Large intestine (tissue), 3 donors: ENCODE data around the gene MFAP3L. TPM values are rescaled to one million over a fixed set of nuclear protein-coding genes. Genes with fewer than 3 reads are reported as not detected.
A peak's percentile ranks its signal among the peaks of the same experiment; 100 is the strongest.

Experiments used
- DNase-seq, 2 donors: peaks; one replicate each; pipeline versions ENCODE4 v3.0.0 to v3.0.0-alpha.2; 2013
- H3K27ac ChIP-seq: one replicate; pipeline ENCODE4 v1.5.1; 2013; ENCODE audit warnings: low read length
- H3K27me3 ChIP-seq: 2 replicates; pipeline ENCODE4 v1.6.1; 2013; ENCODE audit warnings: low read length; ENCODE audit not compliant: control insufficient read depth, insufficient read depth
- H3K36me3 ChIP-seq: 2 replicates; pipeline ENCODE4 v1.6.1; 2013; ENCODE audit warnings: low read length; ENCODE audit not compliant: control insufficient read depth, insufficient read depth
- H3K4me1 ChIP-seq: one replicate; pipeline ENCODE4 v1.6.1; 2013; ENCODE audit warnings: low read length; ENCODE audit not compliant: control insufficient read depth, insufficient read depth
- H3K4me3 ChIP-seq: one replicate; pipeline ENCODE4 v1.5.1; 2013; ENCODE audit warnings: low read length
- H3K9me3 ChIP-seq: one replicate; pipeline ENCODE4 v1.6.1; 2013; ENCODE audit warnings: mild to moderate bottlenecking, low read depth, low read length, moderate library complexity; ENCODE audit not compliant: control insufficient read depth
- WGBS: methylation state at CpG from one replicate; pipeline ENCODE4 v1.1.5; 2013; ENCODE audit warnings: low lambda C conversion rate; ENCODE audit not compliant: insufficient coverage; 5-methylcytosine and 5-hydroxymethylcytosine counted together
- polyA plus RNA-seq: library from polyadenylated mRNA; unstranded; fragments of 120-200 nt; gene quantifications from one replicate; pipeline ENCODE4 v1.2.1, GENCODE V29; 2013

Gene MFAP3L
- polyA plus RNA-seq, 1 donor, result 8.3 TPM

DNA sequence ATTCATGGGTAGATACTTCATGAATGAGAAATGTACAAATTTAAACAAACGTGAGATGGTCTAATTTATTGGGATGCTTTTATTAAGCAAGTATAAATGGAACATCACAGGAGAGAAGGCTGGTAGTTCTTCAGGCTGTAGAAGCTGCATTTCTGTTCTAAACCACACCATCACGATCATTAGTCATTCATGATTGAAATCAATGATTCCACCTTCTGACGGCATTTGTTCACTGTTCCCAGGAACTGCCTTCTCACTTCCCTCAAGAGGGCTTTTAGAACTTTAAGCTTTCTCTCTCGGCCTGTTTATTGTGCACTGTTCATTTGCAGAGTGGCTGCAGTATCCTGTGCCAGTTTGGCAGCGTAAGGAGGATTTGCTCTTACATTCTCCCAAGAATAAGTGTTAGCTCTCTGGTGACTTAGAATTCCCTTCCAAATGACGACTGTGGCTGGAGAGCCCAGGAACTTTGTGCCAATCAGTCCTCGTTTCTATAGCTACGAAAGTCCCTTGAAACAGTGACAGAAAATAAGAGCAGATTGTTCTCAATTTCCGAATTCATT lies 54.7 kb downstream of the MFAP3L start:
- H3K4me1 ChIP-seq, result peaks cover 16% of the 10 kb centered on the region
- no peak overlapping the region for H3K4me3 ChIP-seq
- no peaks in the 10 kb centered on the region for H3K27me3 ChIP-seq
- H3K36me3 ChIP-seq, result no peaks in the 10 kb centered on the region
- WGBS, result 100% methylated on average over 1 of the region's 9 CpGs
- H3K27ac ChIP-seq, result no peak overlapping the region
- DNase-seq, result no peak
- no peaks in the 10 kb centered on the region for H3K9me3 ChIP-seq

- peak overlapping the region; percentile 65 for H3K27ac ChIP-seq
- H3K4me1 ChIP-seq, result peaks cover 6% of the 10 kb centered on the region
- WGBS, result no CpG with 5 or more reads among the region's 2 CpGs
- no peaks in the 10 kb centered on the region for H3K36me3 ChIP-seq
- no peaks in the 10 kb centered on the region for H3K27me3 ChIP-seq
- DNase-seq, result peak; percentile 52 to 72
- no peak overlapping the region for H3K4me3 ChIP-seq
- H3K9me3 ChIP-seq, result no peaks in the 10 kb centered on the region
These were observed 57.2 kb downstream of the MFAP3L start for GRCh38 chr4:169968999-169969398.

GRCh38 chr4:169963998-169964397 lies 62.2 kb downstream of the MFAP3L start:
- no peaks in the 10 kb centered on the region for H3K27me3 ChIP-seq
- WGBS, result no CpG with 5 or more reads among the region's 1 CpG
- no peaks in the 10 kb centered on the region for H3K9me3 ChIP-seq
- no peak overlapping the region for H3K4me3 ChIP-seq
- no peaks in the 10 kb centered on the region for H3K4me1 ChIP-seq
- no peak for DNase-seq
- H3K27ac ChIP-seq, result no peak overlapping the region
- H3K36me3 ChIP-seq, result no peaks in the 10 kb centered on the region

- H3K27me3 ChIP-seq, result no peaks in the 10 kb centered on the region
- no CpG with 5 or more reads among the region's 3 CpGs for WGBS
- no peak overlapping the region for H3K27ac ChIP-seq
- H3K9me3 ChIP-seq, result no peaks in the 10 kb centered on the region
- no peak for DNase-seq
- no peaks in the 10 kb centered on the region for H3K36me3 ChIP-seq
- H3K4me3 ChIP-seq, result no peak overlapping the region
- no peaks in the 10 kb centered on the region for H3K4me1 ChIP-seq
These were observed 66.9 kb downstream of the MFAP3L start for GRCh38 chr4:169959254-169959653.

- no peak overlapping the region for H3K4me3 ChIP-seq
- H3K9me3 ChIP-seq, result no peaks in the 10 kb centered on the region
- 100% methylated on average over 1 of the region's 7 CpGs for WGBS
- H3K4me1 ChIP-seq, result no peaks in the 10 kb centered on the region
- H3K36me3 ChIP-seq, result no peaks in the 10 kb centered on the region
- H3K27ac ChIP-seq, result no peak overlapping the region
- no peaks in the 10 kb centered on the region for H3K27me3 ChIP-seq
- no peak for DNase-seq
These were observed 67.6 kb downstream of the MFAP3L start for GRCh38 chr4:169958629-169959028.

- Histone ChIP-seq H3K27me3 (no peaks in the 10 kb centered on the region), H3K4me1 (no peaks in the 10 kb centered on the region), H3K36me3 (no peaks in the 10 kb centered on the region), H3K9me3 (no peaks in the 10 kb centered on the region), H3K27ac (no peak overlapping the region), H3K4me3 (no peak overlapping the region)
- no CpG with 5 or more reads among the region's 3 CpGs for WGBS
- no peak for DNase-seq
These were observed 68.4 kb downstream of the MFAP3L start for GRCh38 chr4:169957785-169958184.

DNA sequence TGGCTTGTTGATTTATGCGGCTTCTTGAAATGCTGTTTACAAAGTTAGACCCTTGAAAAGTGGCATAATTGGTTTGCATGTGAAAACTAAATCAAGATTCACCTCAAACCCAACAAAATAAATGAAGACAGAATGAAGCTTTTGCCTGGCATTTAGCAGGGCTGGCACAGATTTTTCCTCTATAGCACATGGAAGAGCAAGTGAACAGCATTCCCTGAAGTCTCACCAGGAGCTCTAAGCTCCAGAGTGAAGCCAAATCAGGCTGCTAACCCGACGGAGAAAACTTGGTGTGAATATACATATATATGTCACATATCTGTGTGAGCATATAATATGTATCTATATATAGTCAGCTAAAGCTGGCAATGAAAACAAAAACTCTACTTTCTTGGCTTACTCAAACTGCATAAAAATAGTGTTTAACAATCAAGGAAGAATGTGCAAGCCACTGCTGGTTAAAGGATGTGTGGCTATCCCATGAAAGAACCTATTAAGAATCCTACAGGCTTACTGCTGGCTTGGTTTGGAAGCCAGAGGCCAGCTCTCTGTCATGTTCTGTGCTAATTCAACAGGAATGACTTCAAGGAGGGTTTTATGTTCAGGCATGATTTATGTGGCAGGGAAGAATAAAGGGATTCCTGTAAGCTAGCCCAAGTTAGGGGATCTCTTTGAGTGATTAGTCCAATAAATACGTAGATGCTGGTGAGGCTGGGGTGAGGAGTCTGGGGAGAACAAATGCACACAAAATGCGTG lies 69.9 kb downstream of the MFAP3L start:
- no peak for DNase-seq
- H3K27ac ChIP-seq, result no peak overlapping the region
- no peaks in the 10 kb centered on the region for H3K4me1 ChIP-seq
- WGBS, result 75% methylated on average over 2 of the region's 5 CpGs
- H3K27me3 ChIP-seq, result no peaks in the 10 kb centered on the region
- H3K4me3 ChIP-seq, result no peak overlapping the region
- H3K36me3 ChIP-seq, result no peaks in the 10 kb centered on the region
- H3K9me3 ChIP-seq, result no peaks in the 10 kb centered on the region

GRCh38 chr4:169955521-169955920 lies 70.7 kb downstream of the MFAP3L start:
- 100% methylated on average over 4 of the region's 5 CpGs for WGBS
- Histone ChIP-seq H3K9me3 (no peaks in the 10 kb centered on the region), H3K4me1 (no peaks in the 10 kb centered on the region), H3K27me3 (no peaks in the 10 kb centered on the region), H3K4me3 (no peak overlapping the region), H3K27ac (no peak overlapping the region), H3K36me3 (no peaks in the 10 kb centered on the region)
- no peak for DNase-seq

GRCh38 chr4:169952236-169953002 lies 73.8 kb downstream of the MFAP3L start:
- Histone ChIP-seq H3K4me1 (no peaks in the 10 kb centered on the region), H3K9me3 (no peaks in the 10 kb centered on the region), H3K4me3 (no peak overlapping the region), H3K36me3 (no peaks in the 10 kb centered on the region), H3K27ac (no peak overlapping the region), H3K27me3 (no peaks in the 10 kb centered on the region)
- DNase-seq, result no peak
- WGBS, result 86% methylated on average over 1 of the region's 4 CpGs

DNA sequence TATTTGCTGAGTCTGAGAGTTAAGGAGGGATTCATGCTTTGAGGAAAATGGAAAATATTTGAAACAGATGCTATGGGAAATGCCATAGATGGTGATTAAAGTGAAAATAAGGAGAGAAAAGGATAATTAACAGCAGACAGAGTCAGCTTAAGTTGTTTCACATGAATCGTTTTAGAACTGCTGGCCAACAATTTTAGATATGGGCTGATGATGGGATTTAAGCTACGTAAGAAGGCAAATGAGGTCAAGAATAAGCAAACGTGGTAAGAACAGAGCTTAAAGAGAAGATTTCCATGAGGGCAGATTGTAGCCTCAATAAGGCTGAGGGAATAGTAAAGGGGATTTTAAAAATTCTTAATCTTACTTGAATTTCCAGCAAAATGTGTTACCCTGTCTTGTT lies 77.9 kb downstream of the MFAP3L start:
- 43% methylated on average over 1 of the region's 3 CpGs for WGBS
- H3K4me3 ChIP-seq, result no peak overlapping the region

More for the DNA sequence above, 77.9 kb downstream of the MFAP3L start:
- Histone ChIP-seq H3K4me1 (no peaks in the 10 kb centered on the region), H3K27me3 (no peaks in the 10 kb centered on the region), H3K27ac (no peak overlapping the region), H3K36me3 (no peaks in the 10 kb centered on the region), H3K9me3 (no peaks in the 10 kb centered on the region)
- no peak for DNase-seq
